Measurements from ENCODE around the gene SLCO2B1.
A peak's percentile ranks its signal among the peaks of the same experiment; 100 is the strongest.

The SLCO2B1 gene

GRCh38 chr11:75229466-75229865 lies 78.6 kb downstream of the SLCO2B1 start:
- no peak for DNase-seq

DNA sequence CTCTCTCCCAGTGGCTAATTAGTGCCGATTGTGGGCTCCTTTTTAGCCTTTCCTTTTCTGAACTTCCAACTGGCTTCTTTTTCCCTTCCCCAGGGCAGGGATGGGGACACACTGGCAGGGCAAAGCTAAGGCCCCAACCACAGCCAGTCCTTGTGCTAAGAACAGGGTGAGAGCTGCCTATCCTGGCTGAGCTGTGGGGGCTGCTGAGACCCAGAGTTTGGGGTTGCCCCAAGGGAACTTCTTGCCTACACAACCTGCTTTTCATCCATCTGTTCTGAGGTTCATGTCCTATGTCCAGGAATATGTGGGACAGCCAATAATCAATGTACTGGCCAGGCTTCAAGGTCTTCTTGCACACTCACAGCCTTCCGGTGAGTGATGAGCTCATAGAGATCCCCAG lies 79.7 kb downstream of the SLCO2B1 start:
- DNase-seq = no peak

DNA sequence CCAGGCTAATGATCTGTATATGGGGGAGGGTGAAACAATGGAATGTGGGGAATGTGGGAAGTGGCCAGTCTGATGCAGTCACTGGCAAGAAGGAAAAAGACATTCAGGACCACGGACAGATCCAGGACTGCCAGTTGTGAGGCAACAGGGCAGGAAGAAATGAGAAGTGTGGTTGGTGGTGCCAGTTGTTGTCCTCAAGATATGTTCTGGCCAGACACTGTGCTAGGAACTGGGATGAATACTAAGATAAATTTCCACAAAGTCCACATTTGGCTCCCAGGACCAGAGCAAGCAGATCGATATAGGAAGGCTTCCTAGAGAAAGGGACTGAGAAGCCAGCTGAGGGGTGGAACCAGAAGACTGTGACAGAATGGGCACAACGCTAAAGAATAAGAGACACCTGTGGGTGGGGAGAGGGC lies 82.9 kb downstream of the SLCO2B1 start:
- DNase-seq = no peak

DNA sequence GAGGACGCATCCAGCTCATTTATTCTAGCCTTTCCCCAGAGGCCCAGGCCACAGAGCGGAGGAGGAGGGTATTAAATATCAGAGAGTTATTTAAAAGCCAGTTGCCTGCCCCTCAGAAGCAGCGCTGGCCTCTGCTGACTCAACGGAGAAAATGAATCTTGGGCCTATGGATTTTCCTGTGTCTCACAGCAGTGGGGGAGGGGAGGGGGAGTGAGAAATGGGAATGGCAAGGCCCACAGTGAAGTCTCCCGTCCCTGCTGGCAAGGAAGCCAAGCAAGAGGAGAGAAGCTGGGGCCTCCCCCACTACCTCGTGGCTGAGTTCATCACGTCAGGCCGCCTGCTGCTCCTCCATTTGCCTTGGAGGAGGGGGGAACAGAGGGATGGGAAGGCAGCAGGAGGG lies 85.2 kb downstream of the SLCO2B1 start:
- no peak for DNase-seq

- DNase-seq = no peak
Measured at GRCh38 chr11:75237050-75237449, 86.1 kb downstream of the SLCO2B1 start.

- DNase-seq = no peak
Measured at GRCh38 chr11:75238595-75239440, 87.9 kb downstream of the SLCO2B1 start.

DNA sequence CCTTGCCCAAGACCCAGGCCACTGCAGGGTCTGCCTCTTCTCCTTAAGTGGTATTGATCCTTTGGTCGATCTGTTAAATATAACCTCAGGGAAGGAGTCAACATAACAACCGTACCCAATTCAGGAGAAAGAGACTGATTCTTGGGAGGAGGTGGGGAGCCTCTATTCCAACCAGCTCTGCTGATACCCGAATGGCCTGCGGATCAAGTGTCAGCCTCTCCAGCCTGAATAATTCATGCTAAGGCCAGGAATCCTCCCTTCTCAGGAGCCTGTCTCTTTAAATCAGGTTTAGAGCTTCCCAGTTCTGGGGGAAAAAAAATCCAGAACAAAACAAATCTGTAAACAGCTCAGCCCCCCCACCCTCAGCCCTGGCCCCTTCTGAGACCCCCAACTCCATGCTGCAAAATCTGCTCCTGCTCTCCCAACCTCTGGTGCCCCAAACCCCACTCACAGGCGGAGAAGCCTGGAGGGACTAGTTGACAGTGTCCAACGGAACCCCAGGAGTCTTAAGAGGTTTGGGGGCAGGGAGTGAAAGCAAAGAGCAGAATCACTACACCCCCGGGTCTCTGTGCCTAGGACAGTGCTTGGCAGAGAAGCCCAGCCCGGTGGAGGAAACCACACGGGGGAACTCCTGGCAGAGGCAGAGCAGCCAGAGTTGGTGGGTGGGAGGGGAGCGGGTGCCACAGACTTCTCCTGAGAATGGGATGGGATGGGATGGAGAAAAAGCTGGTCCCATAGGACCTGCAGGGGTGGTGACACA lies 88.8 kb downstream of the SLCO2B1 start:
- DNase-seq = no peak

DNA sequence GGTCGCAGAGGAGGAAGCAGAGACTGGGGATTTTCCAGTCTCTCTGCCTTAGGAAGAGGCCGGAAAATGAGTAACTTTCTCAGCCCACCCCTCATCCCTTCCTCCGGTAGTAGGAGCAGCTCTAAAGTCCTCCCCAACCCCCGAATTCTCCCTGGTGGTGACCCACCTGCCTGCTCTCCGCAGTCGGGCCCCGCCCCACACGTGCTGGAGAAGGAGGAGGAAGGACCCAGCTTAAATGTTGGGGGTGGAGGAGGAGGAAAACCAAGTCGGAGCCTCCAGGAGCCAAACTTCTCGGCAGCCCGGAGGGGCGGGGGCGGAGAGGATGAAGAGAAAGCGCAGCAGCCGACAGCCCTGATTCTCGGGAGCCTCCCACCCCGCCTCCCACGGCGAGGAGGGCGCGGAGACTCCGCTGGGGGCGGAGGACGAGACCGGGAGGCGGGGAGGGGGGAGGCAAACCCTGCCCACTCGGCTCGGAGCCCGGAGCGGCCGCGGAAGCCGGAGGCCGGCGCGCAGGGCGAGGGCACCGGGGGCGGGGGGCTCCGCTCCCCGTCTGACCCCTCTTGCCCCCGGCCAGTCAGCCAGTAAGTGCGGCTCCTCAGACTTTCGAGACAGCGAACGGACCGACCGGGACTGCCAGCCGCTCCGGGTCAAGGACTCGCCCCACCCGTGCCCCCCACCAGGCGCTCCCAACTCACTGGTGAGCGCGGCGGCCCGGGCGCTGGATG lies 89.6 kb downstream of the SLCO2B1 start, which contains the start of gene TPBGL:
TSS of gene TPBGL (plus strand) at position 464 of the 725 bp plus-strand sequence. CDS start 276 bp downstream, outside the sequence.
- no peak for DNase-seq

DNA sequence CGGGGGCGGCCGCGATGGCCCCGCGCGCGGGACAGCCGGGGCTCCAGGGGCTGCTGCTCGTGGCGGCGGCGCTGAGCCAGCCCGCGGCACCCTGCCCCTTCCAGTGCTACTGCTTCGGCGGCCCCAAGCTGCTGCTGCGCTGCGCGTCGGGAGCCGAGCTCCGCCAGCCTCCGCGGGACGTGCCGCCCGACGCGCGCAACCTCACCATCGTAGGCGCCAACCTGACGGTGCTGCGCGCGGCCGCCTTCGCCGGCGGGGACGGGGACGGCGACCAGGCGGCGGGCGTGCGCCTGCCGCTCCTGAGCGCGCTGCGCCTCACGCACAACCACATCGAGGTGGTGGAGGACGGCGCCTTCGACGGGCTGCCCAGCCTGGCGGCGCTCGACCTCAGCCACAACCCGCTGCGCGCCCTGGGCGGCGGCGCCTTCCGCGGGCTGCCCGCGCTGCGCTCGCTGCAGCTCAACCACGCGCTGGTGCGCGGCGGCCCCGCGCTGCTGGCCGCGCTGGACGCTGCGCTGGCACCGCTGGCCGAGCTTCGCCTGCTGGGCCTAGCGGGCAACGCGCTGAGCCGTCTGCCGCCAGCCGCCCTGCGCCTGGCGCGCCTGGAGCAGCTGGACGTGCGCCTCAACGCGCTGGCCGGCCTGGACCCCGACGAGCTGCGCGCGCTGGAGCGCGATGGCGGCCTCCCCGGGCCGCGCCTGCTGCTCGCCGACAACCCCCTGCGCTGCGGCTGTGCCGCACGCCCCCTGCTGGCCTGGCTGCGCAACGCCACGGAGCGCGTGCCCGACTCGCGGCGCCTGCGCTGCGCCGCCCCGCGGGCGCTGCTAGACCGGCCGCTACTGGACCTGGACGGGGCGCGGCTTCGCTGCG lies 90.4 kb downstream of the SLCO2B1 start:
- DNase-seq = peak; percentile 42

DNA sequence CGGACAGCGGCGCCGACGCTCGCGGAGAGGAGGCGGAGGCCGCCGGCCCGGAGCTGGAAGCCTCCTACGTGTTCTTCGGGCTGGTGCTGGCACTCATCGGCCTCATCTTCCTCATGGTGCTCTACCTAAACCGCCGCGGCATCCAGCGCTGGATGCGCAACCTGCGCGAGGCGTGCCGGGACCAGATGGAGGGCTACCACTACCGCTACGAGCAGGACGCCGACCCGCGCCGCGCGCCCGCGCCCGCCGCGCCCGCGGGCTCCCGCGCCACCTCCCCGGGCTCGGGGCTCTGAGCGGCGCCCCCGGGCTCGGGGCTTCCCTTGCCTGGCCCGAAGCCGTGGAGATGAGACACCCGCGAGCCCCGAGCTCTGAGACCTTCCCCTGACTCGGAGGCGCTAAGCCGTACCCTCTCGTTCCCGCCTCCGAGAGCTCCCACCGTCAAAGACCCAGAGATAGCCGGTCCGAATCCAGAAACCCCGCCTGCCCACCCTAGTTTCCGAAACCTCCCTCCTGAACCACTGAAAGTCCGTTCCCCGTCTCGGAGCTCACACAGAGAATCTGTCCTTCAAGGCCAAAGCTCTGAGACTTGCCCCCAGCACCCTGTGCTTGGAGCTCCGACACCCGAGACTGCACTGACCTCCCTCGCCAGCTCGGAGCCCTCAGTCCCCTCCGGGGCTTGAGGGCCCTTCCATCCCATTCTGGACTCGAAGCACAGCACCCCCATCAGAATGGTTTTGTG lies 91.2 kb downstream of the SLCO2B1 start:
- no peak for DNase-seq

GRCh38 chr11:75242722-75243600 lies 92.1 kb downstream of the SLCO2B1 start:
- no peak for DNase-seq

DNA sequence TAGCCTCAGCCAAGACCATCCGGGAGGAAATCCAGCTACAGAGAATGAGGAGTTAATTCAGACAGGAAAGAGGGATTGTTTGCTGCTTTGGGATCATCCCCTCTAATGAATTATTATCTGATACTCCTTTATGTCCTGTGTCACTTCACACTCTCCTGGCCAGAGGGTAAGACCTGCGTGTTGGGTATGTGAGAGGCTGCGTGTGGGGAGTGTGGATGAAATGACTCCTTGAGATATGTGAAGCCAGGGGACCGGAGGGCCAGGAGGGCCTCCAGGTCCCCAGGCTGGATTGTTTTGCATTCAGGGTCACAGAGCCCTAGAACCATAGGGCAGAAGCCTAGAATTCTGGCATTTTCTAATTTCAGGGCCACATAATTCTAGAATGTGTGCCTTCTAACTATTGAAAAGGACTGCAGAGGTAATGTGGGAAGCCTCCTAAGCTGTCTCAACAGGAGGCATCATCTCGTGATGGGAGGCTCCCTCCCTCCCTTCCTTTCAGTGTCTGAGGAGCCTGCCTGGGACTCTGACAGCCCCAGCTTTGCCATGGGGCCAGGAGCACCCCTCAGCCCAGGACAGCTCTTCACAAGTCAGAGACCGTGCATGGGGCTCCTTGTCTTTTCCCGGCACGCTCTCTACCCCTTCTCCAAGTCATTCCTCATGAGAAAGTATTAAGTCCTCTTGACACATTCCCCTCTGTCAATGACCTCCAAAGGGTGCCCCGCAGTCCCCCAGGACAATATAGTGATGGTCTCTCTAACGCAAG lies 93.3 kb downstream of the SLCO2B1 start:
- DNase-seq = no peak

- no peak for DNase-seq
Measured at GRCh38 chr11:75245356-75246005, 94.6 kb downstream of the SLCO2B1 start.

- no peak for DNase-seq
Measured at GRCh38 chr11:75246006-75246670, 95.2 kb downstream of the SLCO2B1 start.

- DNase-seq = no peak
Measured at GRCh38 chr11:75246671-75247350, 95.9 kb downstream of the SLCO2B1 start.

DNA sequence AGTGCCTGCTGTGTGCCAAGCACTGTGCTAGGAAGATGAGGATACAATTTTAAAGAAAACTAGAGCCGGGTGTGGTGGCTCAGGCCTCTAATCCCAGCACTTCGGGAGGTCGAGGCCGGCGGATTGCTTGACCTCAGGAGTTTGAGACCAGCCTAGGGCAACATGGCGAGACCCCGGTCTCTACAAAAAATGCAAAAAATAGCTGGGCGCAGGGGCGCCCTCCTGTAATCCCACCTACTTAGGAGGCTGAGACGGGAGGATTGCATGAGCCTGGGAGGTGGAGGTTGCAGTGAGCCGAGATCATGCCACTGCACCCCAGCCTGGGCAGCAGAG lies 98.0 kb downstream of the SLCO2B1 start:
- DNase-seq = no peak

GRCh38 chr11:75249704-75250103 lies 98.8 kb downstream of the SLCO2B1 start:
- no peak for DNase-seq

GRCh38 chr11:75254326-75254725 lies 103.4 kb downstream of the SLCO2B1 start:
- DNase-seq = no peak
